Measurements from ENCODE around the gene CCN5.
"Not testable (repeated sequence)": the region's sequence is repeated elsewhere in the genome, so short reads cannot be mapped to it uniquely, and the experiment has no call there.

Gene CCN5

GRCh38 chr20:44695674-44696300, 19.4 kb upstream of the CCN5 start:
- H3K4me3 ChIP-seq (replicated peaks in 1 of 2; ENCODE audit: low read depth in 2 of 2, low read length in 2 of 2): no peak overlapping the region
- no peak for TF ChIP-seq CTCF (IDR thresholded peaks at IDR 0.05; ENCODE audit: low read depth, low read length)
- DNase-seq (ENCODE audit: low read depth in 2 of 2): peak; percentile 57

- no peak overlapping the region for H3K4me3 ChIP-seq (replicated peaks in 1 of 2; ENCODE audit: low read depth in 2 of 2, low read length in 2 of 2)
- no peak for DNase-seq (ENCODE audit: low read depth in 2 of 2)
- peak; percentile 13 for TF ChIP-seq CTCF (IDR thresholded peaks at IDR 0.05; ENCODE audit: low read depth, low read length)
These were observed 18.9 kb upstream of the CCN5 start for GRCh38 chr20:44696315-44696714.

- not testable (repeated sequence) for H3K4me3 ChIP-seq (replicated peaks in 1 of 2; ENCODE audit: low read depth in 2 of 2, low read length in 2 of 2); DNase-seq (ENCODE audit: low read depth in 2 of 2)
These were observed 18.1 kb upstream of the CCN5 start for GRCh38 chr20:44697041-44697440.

GRCh38 chr20:44698351-44698750, 16.8 kb upstream of the CCN5 start:
- no peak overlapping the region for H3K4me3 ChIP-seq (replicated peaks in 1 of 2; ENCODE audit: low read depth in 2 of 2, low read length in 2 of 2)
- no peak for TF ChIP-seq CTCF (IDR thresholded peaks at IDR 0.05; ENCODE audit: low read depth, low read length)

GRCh38 chr20:44700306-44700705, 14.9 kb upstream of the CCN5 start:
- no peak overlapping the region for H3K4me3 ChIP-seq (replicated peaks in 1 of 2; ENCODE audit: low read depth in 2 of 2, low read length in 2 of 2)
- no peak for TF ChIP-seq CTCF (IDR thresholded peaks at IDR 0.05; ENCODE audit: low read depth, low read length)
- DNase-seq (ENCODE audit: low read depth in 2 of 2): no peak

More at GRCh38 chr20:44698351-44698750, 16.8 kb upstream of the CCN5 start:
- no peak for DNase-seq (ENCODE audit: low read depth in 2 of 2)

GRCh38 chr20:44701118-44701857, 13.9 kb upstream of the CCN5 start:
- no peak overlapping the region for H3K4me3 ChIP-seq (replicated peaks in 1 of 2; ENCODE audit: low read depth in 2 of 2, low read length in 2 of 2)
- TF ChIP-seq CTCF (IDR thresholded peaks at IDR 0.05; ENCODE audit: low read depth, low read length): no peak
- DNase-seq (ENCODE audit: low read depth in 2 of 2): peak in 1 of 2 donors; percentile 64

GRCh38 chr20:44701858-44702256, 13.3 kb upstream of the CCN5 start:
- no peak for DNase-seq (ENCODE audit: low read depth in 2 of 2)
- TF ChIP-seq CTCF (IDR thresholded peaks at IDR 0.05; ENCODE audit: low read depth, low read length): no peak
- no peak overlapping the region for H3K4me3 ChIP-seq (replicated peaks in 1 of 2; ENCODE audit: low read depth in 2 of 2, low read length in 2 of 2)
